Measurements from ENCODE around the gene CXCL1.

The CXCL1 gene

GRCh38 chr4:73868206-73869129 is 725 bp upstream of the CXCL1 start:
- TF ChIP-seq CTCF (conservative IDR thresholded peaks at IDR 0.05): no peak
- TF ChIP-seq ZFX (IDR thresholded peaks at IDR 0.05): no peak
- H3K27ac ChIP-seq: no peak overlapping the region

GRCh38 chr4:73870260-73870659 is 1.1 kb downstream of the CXCL1 start:
- TF ChIP-seq CTCF (conservative IDR thresholded peaks at IDR 0.05) (no peak), ZFX (IDR thresholded peaks at IDR 0.05) (no peak)
- H3K27ac ChIP-seq: no peak overlapping the region

- H3K27ac ChIP-seq: no peak overlapping the region
These were observed 1.6 kb downstream of the CXCL1 start for GRCh38 chr4:73870768-73871167.

GRCh38 chr4:73871511-73872310 is 2.5 kb downstream of the CXCL1 start:
- TF ChIP-seq ZFX (IDR thresholded peaks at IDR 0.05) (no peak), CTCF (conservative IDR thresholded peaks at IDR 0.05) (no peak)
- H3K27ac ChIP-seq: no peak overlapping the region

More at GRCh38 chr4:73870768-73871167, 1.6 kb downstream of the CXCL1 start:
- TF ChIP-seq CTCF (conservative IDR thresholded peaks at IDR 0.05) (no peak), ZFX (IDR thresholded peaks at IDR 0.05) (no peak)

- no peak overlapping the region for H3K27ac ChIP-seq
- TF ChIP-seq ZFX (IDR thresholded peaks at IDR 0.05) (no peak), CTCF (conservative IDR thresholded peaks at IDR 0.05) (no peak)
These were observed 3.3 kb downstream of the CXCL1 start for GRCh38 chr4:73872316-73873108.

GRCh38 chr4:73874386-73874785 is 5.2 kb downstream of the CXCL1 start:
- TF ChIP-seq ZFX (IDR thresholded peaks at IDR 0.05) (no peak), CTCF (conservative IDR thresholded peaks at IDR 0.05) (no peak)
- H3K27ac ChIP-seq: no peak overlapping the region

Data from C4-2B (cell line).